KG1 (cell line): Measurements from ENCODE around the gene ADRA2B.

ENCODE experiments used
- DNase-seq: peaks from one replicate; lab custom pipeline; 2025; lab: John Stamatoyannopoulos, UW

ADRA2B gene

DNA sequence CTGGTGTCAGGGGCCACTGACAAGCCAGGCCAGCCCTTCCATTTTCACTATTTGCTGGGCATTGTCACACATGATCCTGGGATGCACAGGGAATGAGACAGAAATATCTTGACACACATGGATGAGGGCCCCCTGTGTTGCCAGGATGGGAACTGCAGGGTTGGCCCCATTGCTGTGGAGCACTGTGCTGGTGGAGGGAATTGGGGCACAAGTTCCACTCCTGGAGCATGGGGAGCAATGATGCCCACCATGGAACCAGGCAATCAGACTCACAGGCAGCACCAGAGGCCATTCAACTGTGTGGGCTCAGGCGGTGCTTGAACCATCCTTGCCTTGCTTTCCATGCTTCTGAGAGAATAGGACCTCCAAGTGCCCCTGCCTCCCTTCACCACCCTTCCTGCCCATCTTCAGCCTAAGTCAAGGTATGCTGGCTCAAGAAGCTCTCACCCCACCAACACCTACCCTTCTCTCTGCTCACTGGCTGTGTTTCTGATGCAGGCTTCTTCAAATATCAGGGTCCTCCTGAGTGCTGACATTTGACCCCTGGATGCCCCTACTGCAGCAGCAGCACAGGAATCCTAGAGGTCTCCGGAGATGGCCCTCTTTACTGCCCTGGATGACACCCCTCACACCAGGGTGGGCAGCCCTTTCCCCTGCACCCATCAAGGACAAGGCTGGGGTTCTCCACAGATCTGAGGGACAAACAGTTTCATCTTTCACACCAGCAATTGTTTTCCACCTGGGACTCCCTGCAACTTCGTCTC, 11.0 kb downstream of the ADRA2B start:
- DNase-seq, result no peak

DNA sequence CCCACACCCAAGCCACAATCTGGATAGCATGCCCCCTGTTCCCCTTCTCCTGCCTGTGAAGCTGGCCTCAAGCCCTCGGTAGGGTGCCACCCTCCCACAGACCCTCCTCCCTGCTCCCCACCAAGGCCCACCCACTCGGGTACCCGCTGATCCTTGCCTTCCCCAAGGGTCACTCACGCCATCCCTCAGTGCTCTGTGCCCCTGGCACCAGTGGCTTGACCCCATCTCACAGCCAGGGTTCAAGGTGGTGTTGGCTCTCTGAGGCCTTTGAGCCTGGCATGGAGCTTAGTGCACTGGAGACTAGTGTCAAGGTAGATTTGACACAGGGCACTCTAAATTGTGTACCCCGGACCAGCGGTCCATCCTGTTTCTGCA, 11.9 kb downstream of the ADRA2B start:
- DNase-seq, result no peak

DNA sequence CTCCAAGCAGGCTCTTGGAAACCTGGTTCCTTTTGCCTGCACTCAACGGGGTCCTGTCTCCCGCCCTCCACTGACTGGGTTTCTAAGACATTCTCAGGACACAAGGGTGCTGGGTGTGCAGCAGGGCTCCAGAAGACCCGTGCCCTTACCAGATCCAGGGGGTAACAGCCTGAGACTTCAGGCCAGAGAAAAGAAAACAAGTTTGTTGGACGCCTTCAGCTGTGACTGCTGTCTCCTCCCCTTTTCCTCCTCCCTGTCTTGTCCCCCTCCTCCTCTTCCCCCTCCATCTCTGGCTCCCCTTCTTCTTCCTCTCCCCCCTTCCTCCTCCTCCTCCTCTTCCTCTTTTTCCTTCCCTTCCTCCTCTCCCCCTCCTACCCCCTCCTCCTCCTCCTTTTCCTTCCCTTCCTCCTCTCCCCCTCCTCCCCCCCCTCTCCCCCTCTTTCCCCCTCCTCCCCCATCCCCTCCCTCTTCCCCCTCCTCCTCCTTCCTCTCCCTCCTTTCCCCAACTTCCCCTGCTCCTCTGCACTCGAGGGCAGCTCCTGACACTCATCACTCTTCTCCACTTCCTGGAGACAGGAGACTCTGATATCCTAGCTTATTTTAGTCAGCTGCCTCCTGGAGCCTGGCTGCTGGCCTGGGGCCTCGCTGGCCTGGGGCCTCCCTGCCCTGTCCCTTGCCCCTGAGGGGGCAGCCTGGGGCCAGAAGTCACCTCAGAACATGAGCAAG, 12.4 kb downstream of the ADRA2B start:
- no peak for DNase-seq

DNA sequence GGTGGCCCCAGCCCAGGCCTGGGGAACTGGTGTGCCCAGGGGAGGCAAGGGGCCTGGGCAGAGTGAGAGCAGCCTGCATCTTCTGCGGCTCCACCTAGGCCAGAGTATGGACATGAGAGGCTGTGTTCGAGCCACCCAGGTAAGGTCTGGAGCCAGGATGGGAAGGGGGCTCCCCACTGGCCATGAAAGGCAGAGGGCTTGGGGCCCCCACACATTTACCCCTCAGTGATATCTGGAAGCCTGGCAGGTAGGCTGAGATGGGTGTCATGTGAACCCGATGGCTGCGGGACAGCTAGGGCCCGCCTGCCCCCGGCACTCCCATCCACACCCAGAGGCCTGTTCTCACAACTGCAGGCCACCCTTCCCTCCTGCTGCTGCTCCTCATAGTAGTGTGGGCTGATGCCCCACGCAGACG, 13.2 kb downstream of the ADRA2B start:
- DNase-seq, result no peak

DNA sequence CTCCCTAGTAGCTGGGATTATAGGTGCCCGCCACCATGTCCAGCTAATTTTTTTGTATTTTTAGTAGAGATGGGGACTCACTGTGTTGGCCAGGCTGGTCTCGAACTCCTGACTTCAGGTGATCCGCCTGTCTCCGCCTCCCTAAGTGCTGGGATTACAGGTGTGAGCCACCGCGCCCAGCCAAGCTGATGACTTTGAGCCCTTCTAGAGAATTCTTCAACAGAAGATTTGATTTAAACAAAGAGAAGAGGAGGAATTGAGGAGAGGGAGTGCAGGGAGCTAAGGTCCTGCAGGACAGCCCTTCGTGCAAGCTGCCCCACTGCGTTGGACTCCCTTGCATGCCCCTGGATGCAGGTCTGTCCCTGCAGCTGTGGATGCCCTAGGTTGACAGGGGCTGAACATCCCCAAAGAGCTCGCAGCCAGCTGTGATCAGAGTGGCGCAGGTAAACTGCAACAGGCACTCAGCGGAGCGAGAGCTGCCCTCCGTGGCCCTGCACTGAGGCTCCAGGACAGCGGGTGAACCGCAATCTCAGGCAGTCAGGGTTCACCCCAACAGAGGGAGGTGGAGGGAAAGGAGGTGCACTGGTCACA, 13.7 kb downstream of the ADRA2B start:
- DNase-seq, result no peak

DNA sequence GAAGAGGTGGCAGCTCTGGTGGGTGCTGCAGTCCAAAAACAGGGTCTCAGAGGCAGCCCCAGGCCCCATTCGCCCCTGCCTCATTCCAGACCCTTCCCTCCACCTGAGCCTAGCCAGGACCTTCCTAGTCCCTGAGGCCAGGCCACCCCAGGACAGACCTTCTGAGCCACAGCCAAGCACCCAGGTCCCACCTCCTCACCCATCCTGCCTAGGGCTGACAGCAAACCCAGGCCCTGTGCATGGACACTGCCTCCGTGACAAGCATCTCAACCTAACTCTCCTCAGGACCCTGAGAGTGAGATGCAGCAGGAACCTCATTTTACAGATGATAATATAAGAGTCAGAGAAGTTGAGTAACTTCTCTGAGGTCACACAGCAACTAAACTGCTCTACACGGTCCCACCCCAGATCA, 15.5 kb downstream of the ADRA2B start:
- no peak for DNase-seq

DNA sequence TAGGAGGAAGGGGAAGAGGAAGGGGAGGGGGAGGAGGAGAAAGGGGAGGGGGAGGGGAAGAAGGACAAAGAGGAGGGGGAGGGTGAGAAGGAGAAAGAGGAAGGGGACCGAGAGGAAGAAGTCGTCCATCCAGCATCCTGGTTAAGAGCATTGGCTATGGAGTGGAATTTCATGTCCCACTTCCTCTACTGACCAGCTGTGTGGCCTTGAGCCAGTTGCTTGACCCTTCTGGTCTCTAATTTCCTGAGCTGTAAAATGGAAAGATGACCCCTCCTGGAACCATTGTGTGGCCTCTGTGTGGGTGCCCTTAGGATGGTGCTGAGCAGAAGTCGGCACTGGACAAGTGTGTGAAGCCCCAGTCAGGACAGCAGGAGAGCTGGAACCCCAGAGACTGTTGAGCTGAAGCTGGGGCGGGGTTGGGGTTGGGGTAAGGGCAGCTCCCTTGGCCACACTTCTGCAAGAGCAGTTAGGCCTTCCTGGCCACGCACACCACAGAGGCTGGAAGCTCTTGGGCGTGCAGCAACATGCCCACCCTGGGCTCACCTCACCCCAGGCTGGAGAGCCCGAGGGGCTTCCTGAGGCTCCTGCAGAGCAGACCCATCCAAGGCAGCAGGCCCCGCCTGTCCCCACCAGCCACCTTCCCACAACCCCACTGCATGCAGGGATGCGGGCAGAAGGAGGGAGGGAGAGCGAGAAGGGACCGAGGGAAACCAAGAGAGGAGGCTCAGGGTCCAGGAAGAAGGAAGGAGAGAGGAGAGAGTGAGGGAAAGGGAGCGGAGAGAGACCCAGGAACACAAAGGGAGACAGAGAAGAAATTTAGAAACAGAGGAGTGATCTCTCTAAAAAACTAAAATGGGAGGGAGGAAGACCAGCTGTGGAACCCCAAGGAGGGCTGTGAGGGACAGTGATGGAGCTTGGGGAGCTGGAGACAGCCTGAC, 16.2 kb downstream of the ADRA2B start:
- no peak for DNase-seq

DNA sequence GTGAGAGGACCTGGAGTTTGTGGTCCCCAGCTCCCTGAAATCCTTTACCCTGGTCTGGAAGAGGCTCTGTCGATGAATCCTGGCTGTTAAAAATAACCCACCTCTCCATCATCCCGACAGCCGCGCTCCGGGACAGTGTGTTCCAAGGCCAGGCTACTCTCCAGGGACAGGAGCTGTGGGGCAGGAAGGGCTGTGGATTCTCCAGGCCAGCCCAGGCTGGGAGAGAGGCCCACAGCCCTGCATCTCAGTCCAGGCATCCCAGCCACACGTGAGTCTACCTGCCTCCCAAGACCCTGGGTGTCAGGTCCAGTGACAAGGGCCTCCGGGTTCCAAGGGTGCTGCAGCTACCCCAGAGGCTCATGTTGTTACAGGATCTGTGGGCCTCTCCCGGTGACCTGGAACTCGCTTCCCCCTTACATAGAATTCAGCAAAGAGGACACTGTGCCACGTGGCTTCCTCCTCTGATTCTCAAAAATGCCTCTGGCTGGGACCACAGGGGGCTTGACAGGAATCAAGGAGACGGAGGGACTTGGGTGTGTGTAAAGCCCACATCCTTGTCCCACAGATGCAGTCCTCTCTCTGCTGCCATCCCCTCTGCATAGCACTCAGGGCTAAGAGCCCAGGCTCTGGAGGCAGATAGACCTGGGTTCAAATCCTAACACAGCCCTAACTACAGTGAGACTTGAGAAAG, 17.3 kb downstream of the ADRA2B start:
- no peak for DNase-seq

DNA sequence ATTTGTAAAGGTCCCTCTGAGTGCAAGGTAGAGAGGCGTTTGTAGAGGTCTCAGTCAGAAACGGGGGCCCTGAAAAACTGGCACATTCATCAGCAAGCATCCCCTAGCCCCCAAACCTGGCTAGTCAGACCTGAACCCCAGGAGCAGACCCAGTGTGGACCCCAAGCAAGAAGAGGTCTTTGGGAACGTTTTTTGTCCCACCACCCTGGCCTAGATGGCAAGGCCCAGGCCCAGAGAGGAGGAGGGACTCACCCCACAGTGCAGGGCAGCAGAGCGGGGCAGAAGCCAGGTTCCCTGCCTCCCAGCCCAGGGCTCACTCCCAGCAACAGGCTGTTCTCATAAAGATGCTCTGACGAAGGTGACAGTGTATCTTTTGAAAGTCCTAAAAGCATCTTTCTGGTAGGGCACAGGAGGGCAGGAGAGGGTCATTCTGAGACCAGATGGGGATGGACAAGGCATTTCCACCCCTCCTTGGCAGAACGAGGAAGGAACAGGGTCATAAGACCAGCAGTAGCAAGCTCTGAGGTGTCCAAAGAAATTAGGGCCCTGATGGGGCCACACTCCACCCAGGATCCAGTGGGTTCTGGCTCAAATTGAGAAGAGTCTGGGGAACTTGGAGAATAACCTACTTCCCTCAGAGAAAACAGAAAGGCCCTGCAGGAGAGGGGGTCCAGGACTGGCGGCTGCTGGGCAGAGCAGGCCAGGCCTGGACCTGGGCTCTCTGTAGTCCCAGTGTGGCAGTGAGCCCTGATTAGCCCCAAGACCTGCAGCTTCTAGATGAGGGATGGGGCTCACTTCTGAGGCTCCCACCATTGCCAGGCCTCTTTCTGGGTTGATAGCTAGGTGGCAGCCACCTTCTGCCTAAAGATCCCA, 18.2 kb downstream of the ADRA2B start:
- no peak for DNase-seq

DNA sequence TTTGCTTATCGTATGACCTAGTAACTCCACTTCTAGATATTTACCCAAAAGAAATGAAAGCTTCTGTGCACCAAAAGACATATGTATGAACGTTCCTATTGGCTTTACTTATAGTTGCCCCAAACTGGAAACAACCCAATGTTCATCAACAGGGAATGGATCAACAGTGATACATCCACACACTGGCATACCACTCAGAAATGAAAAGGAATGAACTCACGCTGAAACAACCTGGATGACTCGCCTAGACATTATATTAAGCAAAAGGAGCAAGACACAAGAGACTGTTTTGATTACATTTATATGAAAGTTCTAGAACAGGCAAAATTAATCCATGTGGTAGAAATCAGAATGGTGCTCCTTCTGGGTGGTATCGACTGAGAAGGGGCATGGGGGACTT, 18.9 kb downstream of the ADRA2B start:
- DNase-seq, result no peak

DNA sequence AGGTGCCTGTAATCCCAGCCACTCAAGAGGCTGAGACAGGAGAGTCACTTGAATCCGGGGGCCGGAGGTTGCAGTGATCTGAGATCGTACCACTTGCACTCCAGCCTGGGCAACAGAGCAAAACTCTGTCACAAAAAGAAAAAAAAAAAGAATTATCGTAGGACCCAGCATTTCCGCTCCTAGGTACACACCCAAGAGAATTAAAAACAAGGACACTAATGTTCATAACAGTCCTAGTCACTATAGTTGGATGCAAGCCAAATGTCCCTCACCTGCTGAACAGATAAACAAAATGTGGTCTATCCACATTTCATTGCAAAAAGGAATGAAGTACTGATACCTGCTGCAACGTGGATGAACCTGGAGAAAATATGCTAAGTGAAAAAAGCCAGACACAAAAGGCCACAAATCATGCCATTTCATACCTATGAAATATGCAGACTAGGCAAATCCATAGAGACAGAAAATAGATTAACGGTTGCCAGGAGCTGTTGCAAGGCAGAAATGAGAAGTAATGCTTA, 21.2 kb downstream of the ADRA2B start:
- DNase-seq, result no peak

DNA sequence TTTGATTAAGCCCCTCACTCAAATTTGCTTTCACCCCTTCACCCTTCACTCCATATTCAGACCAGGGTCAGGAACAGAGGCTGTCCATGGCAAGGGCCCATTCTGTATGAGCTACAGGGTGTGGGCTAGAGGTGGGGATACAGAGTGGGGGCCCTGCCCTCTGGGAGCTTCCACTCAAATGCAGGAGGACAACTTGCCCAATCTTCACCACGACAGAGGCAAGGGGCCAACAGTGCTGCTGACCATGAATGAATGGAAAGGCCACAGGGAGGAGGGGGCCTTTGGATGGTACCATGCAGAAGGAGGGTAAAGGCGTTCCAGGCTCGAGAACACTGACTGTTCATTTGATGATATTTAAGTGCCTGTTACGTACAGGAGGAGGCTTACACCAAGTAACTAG, 22.8 kb downstream of the ADRA2B start:
- DNase-seq, result no peak

DNA sequence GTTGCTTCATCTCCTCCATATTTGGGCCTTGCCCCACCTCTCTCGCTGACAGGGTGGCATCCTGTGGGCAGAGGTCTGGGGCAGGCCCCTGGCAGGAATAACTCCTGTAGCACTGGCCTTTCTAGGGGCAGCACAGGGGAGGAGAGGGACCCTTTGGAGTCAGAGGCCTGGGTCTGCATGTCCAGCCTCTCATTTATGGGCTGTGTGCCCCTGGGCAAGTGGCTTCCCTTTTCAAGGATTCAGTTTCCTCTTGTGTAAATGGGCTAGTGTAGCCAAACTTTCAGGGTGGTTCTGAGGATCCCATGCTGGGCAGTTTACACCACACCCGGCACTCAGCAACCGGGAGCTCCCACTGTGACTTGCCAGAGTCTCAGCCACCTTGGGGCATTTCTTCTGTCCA, 23.4 kb downstream of the ADRA2B start:
- DNase-seq, result no peak

DNA sequence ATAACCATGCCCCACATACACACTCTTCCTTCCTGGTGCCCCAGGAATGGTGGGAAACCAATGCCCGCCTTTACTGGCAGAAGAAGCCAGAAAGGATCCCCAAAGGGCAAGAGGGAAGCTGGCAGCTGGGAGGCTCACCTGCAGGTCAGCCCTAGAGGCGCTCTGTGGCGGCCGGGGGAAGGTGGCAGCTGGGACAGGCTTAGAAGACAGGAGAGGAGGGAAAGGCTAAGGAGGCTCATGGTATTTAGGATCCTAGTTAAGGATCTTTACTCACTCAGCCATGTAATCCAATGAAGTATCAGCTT, 23.8 kb downstream of the ADRA2B start:
- DNase-seq, result no peak

DNA sequence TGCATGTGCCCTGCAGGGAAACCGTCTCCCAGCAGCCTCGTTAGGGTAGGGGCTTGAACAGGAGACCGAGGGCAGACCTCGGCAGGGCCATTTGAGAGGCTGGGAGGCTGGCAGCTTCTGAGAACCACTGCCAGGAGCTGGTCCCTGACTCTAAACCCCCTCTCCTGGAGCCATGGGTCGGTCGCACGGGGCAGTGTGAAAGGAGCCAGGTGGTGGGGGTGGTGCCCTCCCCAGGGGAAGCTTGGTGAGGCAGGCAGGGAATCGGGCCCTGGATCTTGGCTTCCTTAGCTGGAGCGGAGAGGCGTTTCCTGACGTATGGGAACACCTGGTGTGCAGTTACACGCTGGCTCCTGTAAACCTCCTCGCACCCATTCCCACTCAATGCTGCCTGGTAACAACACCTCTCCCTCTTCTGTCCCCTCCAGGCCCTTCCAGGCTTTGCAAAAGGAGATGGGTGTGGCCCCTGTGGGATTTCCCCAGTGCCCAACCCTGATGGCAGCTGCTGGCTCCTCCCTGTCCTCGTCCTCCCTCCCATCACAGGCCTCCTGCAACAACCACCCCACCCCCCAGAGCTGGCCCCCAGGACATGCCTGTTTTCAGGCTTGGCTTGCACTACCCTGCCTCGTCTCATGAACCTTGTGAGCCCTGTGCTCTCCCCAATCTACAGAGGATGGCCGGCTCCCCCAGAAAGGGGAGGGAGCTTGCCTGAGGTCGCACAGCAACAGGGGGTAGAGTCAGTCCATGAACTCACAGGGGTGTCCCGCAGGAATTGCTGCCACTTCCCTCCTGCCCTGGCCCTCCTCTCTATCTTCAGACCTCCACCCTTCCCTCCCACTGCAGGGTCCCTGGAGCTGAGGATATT, 24.4 kb downstream of the ADRA2B start:
- DNase-seq, result no peak

DNA sequence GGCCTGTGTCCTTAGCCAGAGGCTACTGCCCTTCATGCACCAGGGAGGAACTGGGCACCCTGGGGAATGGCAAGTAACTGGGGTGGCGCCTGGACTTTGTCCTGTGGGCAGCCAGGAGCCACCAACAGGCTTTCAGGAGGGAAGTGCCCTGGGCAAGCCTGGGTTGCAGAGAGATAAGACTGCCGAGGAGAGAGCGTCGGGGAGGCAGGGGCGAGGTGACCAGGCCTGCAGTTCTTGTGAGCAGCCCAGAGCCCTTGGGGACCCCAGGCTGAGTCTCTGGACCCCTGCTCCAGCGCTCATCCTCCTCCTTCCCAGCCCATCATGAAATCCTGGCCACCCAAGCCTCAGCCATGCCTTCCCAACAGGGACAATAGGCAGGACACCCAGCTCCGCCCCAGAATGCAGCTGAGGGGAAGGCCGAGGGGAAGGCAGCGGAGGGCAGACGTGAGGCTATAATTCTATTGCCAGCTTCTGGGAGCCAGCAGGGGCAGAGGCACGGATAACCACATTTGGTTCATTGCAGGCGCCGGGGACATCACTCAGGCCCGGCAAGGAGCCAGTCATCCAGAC, 25.1 kb downstream of the ADRA2B start:
- DNase-seq, result no peak

DNA sequence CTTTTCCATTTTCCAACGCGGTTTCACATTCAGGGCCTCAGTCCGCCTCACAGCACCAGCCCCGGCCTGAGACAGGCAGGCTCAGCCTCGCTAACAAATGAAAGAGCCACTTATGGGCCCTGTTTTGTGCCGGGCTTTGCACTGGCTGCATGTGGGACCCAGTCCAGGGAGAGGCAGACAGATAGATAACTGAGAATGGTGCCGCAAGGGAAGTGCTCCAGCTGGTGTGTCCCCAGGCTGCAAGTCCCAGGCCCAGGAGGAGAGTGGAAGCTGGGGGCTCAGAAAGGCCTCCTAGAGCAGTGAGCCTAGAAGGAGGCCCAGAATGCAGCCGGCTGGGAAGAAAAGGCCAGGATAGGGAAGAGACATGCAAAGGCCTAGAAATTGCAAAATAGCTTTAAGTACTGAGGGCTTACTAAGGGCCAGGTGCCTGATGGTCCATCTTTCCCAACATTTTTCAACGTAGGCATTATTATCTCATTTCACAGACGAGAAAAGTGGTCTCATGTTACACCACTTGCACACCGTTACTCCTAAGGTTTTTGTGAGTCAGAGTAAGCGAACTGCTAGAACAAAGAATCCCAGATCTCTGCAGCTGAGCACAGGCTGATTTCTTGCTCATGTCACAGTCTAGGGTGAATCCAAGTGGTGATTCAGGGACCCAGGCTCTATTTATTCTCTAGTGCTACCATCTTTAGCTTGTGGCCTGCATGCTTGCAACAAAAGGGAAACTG, 26.0 kb downstream of the ADRA2B start:
- DNase-seq, result no peak

DNA sequence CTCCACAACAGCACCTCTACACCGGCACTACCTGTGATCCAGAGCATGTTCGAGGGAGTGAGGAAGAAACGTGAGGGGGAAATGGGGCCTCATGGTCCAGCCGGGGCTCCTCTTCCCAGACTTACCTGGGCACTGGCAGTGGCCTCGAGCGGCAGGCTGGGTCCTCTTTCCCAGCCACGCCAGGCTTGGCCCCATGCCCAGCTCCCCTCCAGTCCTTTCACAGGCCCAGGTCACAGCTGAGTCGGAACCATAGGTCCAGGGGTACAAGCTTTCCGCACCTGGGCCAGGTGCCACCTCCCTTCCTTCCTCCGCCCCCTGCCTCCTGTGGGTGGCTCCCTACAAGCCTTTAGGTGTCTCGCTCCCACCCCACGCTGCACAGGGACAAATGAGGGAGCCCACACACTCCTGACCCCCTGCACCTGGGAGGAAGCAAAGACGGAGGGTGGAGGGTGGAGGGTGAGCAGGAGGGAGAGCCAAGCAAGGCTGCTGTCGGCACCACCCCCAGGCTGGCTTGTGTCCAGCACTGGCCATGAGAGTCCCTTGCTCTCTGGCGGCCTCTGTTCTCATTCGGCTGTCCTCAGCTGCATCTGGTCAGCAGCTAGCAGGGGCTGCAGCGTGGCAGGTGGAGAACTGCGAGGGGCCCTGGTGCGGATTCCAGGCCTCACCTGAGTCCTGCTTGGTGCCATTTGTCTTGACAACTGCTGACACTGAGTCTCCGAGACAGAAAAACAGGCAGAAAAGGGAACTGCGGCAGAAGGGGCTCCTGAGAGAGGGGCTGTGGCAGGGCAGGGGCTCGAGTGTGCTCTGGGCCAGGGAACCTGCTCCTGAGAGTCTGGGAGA, 26.8 kb downstream of the ADRA2B start:
- DNase-seq, result no peak
